Heart left ventricle (tissue), 16 donors: ENCODE measurements around the gene UPK3A. TPM values are rescaled to one million over a fixed set of nuclear protein-coding genes. Genes with fewer than 3 reads are reported as not detected.

Source experiments
- ATAC-seq, 4 donors: fragments of 200-7000 bp; cut with Tn5 transposase; one replicate each; pipeline ENCODE4 v1.9.1; 2020 to 2022; ENCODE audit warnings: moderate library complexity in 4 of 4, mild to moderate bottlenecking in 3 of 4, moderate number of reproducible peaks in 1 of 4
- DNase-seq, 5 donors: peaks; one replicate each; pipeline ENCODE4 v3.0.0-alpha.2; 2020
- H3K27ac ChIP-seq, 12 donors: fragments of 200-600 bp; sonication (generic) in 4 of 12; one replicate each; pipeline versions ENCODE4 v1.5.0 to v1.8.0; 2016 to 2022; ENCODE audit warnings: mild to moderate bottlenecking in 2 of 12
- H3K27me3 ChIP-seq, 9 donors: fragments of 200-600 bp; sonication (generic) in 2 of 9; one replicate each; pipeline versions ENCODE4 v1.5.1 to v1.8.0; 2016 to 2022; ENCODE audit warnings: mild to moderate bottlenecking in 3 of 9
- H3K36me3 ChIP-seq, 9 donors: fragments of 200-600 bp; sonication (generic) in 2 of 9; one replicate each; pipeline versions ENCODE4 v1.5.0 to v1.8.0; 2018 to 2022; ENCODE audit warnings: mild to moderate bottlenecking in 2 of 9
- H3K4me1 ChIP-seq, 12 donors: fragments of 200-600 bp; sonication (generic) in 4 of 12; one replicate each; pipeline versions ENCODE4 v1.5.0 to v1.8.0; 2016 to 2022; ENCODE audit warnings: mild to moderate bottlenecking in 3 of 12
- H3K4me3 ChIP-seq, 12 donors: fragments of 200-600 bp; sonication (generic) in 4 of 12; one replicate each; pipeline versions ENCODE4 v1.5.0 to v1.8.0; 2017 to 2022; ENCODE audit warnings: mild to moderate bottlenecking in 9 of 12, moderate library complexity in 4 of 12
- H3K9me3 ChIP-seq, 12 donors: fragments of 200-600 bp; sonication (generic) in 4 of 12; one replicate each; pipeline versions ENCODE4 v1.5.0 to v1.8.0; 2016 to 2022; ENCODE audit warnings: mild to moderate bottlenecking in 1 of 12
- POLR2A ChIP-seq, 2 donors: fragments of 450-650 bp; IDR thresholded peaks; one replicate each; pipeline ENCODE4 v1.6.1; 2017; ENCODE audit warnings: antibody characterized with exemption in 2 of 2, mild to moderate bottlenecking in 2 of 2, moderate library complexity in 2 of 2
- WGBS, 4 donors: extraction: QIAGEN DNeasy Blood & Tissue Kit in 2 of 4; methylation state at CpG; one replicate each; pipeline versions ENCODE4 v1.1.5 to v1.1.7; 2013 to 2018; 5-methylcytosine and 5-hydroxymethylcytosine counted together
- intact Hi-C, 10 donors: fragments of 100-400 bp; cut with DNase I; formaldehyde crosslinking; loops; one replicate each; pipeline versions ENCODE4 v1.11.1 to v1.14.2; 2022
- polyA plus RNA-seq, 2 donors: library from polyadenylated mRNA; stranded (reverse); fragments of 200-250 nt; gene quantifications; one replicate each; pipeline ENCODE4 v1.2.3, GENCODE V29; 2013
- total RNA-seq, 9 donors: library from RNA; depleted of rRNA in 2 of 9; stranded (reverse); fragments of >200 nt in 2 of 9; fragmentation: NEBNext Ultra II Directional in 3 of 9; extraction: Animal tissue kit (Norgen Biotek cat#: 25700) in 3 of 9; gene quantifications; one replicate each; pipeline versions ENCODE4 v1.1.0 to v1.2.4, GENCODE V29; 2016 to 2023
- TF ChIP-seq, protein P1 (sequence below), 12 donors: fragments of 200-600 bp; sonication (generic) in 4 of 12; IDR thresholded peaks; one replicate each; pipeline versions ENCODE4 v1.5.0 to v1.8.0; 2018 to 2022; ENCODE audit warnings: antibody characterized with exemption in 12 of 12, mild to moderate bottlenecking in 5 of 12
- donor health status: ischemic (EF 13 %, LVEDD 7.1; RV severe dilation, severe dysfunction).
- donor health status: healthy with polysubstance abuse.
- donor health status: DM: no; HTN: yes; CAD: no.
- donor health status: DM: no; HTN: no; CAD: no.
- donor health status: ischemic (EF 25% LVEDD 6.9; RV normal size, moderate dysfunction).
- donor health status: ischemic (EF 25% LVEDD 5.7; RV mildly dilated, moderate dysfunction).
- donor health status: healthy.
- donor health status: DM: yes; HTN: yes; CAD: no.
- donor health status: ischemic (EF 35%, LVEDD 5.7; RV mildly dilated, moderate dysfunction).
- donor health status: nonischemic (EF 11% LVEDD 7.7; RV severe dilation, severe dysfunction).
- donor health status: DM: yes; HTN: yes; CAD: no.
- donor health status: PGD.
- donor health status: ischemic (EF 29% LVEDD 5.4; RV normal size, mild dysfunction).
- donor health status: nonischemic (EF 23%, LVEDD 6.1; RV moderate dilation, normal function).

The UPK3A gene
- total and polyA plus RNA-seq, 11 donors = 0.15 to 0.45 (median 0.34) TPM; not detected in 8

DNA sequence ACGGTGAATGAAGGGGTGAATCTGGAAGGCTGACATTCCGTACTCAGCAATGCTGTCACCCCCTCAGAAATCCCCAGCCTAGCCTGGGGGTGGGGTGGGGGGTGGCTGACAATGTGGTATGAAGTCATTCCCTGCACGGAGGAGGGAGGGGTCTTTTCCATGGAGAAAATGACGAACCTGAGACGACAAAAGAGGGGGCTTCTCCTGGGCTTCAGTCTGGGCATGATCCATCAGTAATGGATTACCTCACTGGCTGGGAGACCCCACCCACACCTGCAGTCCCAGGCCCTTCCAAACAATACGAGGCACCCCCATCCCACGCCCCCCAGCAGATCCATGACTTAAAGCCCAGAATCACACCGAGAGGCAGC is 45.1 kb upstream of the UPK3A start:
- Histone ChIP-seq H3K4me3 (peak overlapping the region in 11 of 12 donors; percentile 51 to 86 (median 71)), H3K27me3 (no peaks in the 10 kb centered on the region), H3K4me1 (peaks cover 0 to 56% (median 12%) of the 10 kb centered on the region in 12 donors), H3K9me3 (no peaks in the 10 kb centered on the region), H3K36me3 (peaks cover 0 to 11% (median 0%) of the 10 kb centered on the region in 9 donors), H3K27ac (peak overlapping the region in 2 of 12 donors; percentile 40 to 74)
- intact Hi-C loops = loop anchor here in 4 of 10 donors (2.0 to 10.0 kb wide), 4 partner anchors 55 to 77 kb away; partner anchors contain the start of gene NUP50 (in 4 of the 4)
- DNase-seq = peak in 1 of 5 donors; percentile 11
- ATAC-seq = no peak
- TF ChIP-seq, protein P1, sequence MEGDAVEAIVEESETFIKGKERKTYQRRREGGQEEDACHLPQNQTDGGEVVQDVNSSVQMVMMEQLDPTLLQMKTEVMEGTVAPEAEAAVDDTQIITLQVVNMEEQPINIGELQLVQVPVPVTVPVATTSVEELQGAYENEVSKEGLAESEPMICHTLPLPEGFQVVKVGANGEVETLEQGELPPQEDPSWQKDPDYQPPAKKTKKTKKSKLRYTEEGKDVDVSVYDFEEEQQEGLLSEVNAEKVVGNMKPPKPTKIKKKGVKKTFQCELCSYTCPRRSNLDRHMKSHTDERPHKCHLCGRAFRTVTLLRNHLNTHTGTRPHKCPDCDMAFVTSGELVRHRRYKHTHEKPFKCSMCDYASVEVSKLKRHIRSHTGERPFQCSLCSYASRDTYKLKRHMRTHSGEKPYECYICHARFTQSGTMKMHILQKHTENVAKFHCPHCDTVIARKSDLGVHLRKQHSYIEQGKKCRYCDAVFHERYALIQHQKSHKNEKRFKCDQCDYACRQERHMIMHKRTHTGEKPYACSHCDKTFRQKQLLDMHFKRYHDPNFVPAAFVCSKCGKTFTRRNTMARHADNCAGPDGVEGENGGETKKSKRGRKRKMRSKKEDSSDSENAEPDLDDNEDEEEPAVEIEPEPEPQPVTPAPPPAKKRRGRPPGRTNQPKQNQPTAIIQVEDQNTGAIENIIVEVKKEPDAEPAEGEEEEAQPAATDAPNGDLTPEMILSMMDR (IDR thresholded peaks at IDR 0.05) = no peak
- TF ChIP-seq POLR2A (IDR thresholded peaks at IDR 0.05) = no peak
- 57 to 70% (median 58%) methylated on average over 5 to 8 of the region's 8 CpGs for WGBS, 4 donors

DNA sequence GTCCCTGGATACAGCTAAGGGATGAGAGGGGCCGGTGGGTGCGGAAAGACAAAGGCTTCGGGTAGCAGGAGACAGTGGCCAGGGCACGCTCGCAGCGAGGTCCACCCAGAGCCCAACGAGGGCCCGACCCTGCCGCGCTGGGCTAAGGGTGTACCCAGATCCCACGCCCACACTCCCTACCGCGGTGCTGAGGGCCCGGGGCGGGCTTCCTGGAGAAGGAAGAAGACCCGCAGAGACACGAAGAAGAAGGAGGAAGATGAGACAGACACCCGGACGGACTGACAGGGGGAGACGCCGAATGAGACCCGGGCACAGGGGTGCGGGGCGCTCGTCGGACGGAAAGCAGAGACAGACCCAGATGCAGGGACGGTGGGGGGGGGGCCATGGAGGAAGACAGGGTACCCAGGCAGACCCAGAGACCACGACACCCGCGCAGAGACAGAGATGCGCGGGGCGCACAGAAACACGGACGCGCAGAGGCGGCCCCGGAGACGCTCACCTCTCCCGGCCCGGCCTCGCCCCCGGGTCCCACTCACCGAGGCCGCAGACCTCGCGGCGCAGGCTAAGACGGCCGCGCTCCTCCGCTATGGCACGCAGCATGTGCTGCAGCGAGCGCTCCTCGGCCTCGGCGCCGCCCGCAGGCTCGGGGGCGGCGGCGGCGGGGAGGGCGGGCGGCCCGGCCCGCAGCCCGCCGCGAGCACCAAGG is 44.5 kb upstream of the UPK3A start:
- intact Hi-C loops = loop anchor here in 4 of 10 donors (2.0 to 10.0 kb wide), 3 partner anchors 75 to 78 kb away; partner anchors contain the start of gene NUP50 (in 4 of the 4)
- Histone ChIP-seq H3K4me3 (peak overlapping the region; percentile 45 to 86 (median 68)), H3K27ac (peak overlapping the region in 6 of 12 donors; percentile 17 to 74 (median 34)), H3K9me3 (no peaks in the 10 kb centered on the region), H3K36me3 (peaks cover 0 to 11% (median 0%) of the 10 kb centered on the region in 9 donors), H3K27me3 (no peaks in the 10 kb centered on the region), H3K4me1 (peaks cover 0 to 51% (median 12%) of the 10 kb centered on the region in 12 donors)
- ATAC-seq = peak in 3 of 4 donors; percentile 22 to 25 (median 23)
- TF ChIP-seq, protein P1 (IDR thresholded peaks at IDR 0.05) = no peak
- TF ChIP-seq POLR2A (IDR thresholded peaks at IDR 0.05) = no peak
- DNase-seq = peak in 2 of 5 donors; percentile 37 to 47
- 2 to 3% (median 2%) methylated on average over 24 to 73 of the region's 73 CpGs for WGBS, 4 donors

DNA sequence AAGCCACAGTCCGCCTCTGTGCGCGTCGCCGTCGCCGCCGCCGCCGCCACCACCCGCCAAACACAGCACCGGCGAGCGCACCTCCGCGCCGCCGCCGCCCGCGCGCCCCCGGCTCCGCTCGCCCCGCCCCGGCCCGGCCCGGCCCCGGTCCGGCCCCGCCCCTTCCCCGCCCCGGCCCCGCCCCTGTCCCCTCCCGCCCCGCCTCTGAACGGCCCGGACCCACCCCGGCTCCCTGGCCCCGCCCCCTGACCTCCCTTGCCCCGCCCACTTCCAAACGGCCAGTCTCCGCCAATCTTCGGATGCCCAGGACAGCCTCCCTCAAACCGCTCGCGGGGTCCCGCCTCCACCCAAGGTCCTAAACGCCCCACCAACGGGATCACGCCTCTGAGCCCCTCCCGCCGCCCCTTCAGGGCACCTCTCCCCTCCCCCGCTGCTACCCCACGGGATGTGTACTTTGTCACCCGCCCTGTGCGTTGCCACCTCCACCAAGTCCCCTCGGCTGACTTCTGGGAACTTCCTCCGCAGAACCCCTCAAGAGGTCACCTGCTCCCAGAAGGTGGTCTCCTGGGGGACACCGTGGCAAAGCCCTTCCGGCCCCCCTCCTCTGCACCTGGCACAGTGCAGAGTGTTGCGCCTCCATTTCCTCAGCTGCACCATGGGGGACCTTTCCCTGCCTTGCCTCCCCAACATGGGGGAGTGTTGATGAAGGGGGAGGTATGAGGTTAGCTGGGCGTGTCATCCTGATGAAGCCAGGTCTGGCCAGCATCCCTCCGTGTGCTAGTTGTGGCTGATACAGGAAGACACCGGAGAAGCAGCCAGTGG is 43.7 kb upstream of the UPK3A start, which contains the start of gene KIAA0930:
Gene KIAA0930, minus strand, starts transcription at position 85 of the 822 bp plus-strand sequence. CDS start 191 bp downstream, outside the sequence.
- Histone ChIP-seq H3K4me3 (peak within 1 kb of the TSS; percentile 45 to 86 (median 68)), H3K4me1 (peaks cover 0 to 45% (median 12%) of the 10 kb centered on the region in 12 donors), H3K9me3 (no peaks in the 10 kb centered on the region), H3K27ac (peak within 1 kb of the TSS in 8 of 12 donors; percentile 17 to 84 (median 41)), H3K36me3 (peaks cover 0 to 11% (median 0%) of the 10 kb centered on the region in 9 donors), H3K27me3 (no peaks in the 10 kb centered on the region)
- TF ChIP-seq POLR2A (IDR thresholded peaks at IDR 0.05) = no peak
- TF ChIP-seq, protein P1 (IDR thresholded peaks at IDR 0.05) = no peak
- WGBS, 4 donors = 7 to 19% (median 11%) methylated on average over 16 to 66 of the region's 66 CpGs
- DNase-seq (peak; percentile 84 to 92 (median 84)), ATAC-seq (peak; percentile 62 to 79 (median 76))
- intact Hi-C loops = loop anchor here in 4 of 10 donors (2.0 to 10.0 kb wide), 3 partner anchors 76 to 79 kb away; partner anchors contain the start of gene NUP50 (in 4 of the 4)
